Heart left ventricle (tissue), 13 donors: ENCODE measurements around the gene CBLB.

Source experiments
- POLR2A ChIP-seq, 2 donors: fragments of 450-650 bp; IDR thresholded peaks; one replicate each; pipeline ENCODE4 v1.6.1; 2017; ENCODE audit warnings: antibody characterized with exemption in 2 of 2, mild to moderate bottlenecking in 2 of 2, moderate library complexity in 2 of 2
- TF ChIP-seq, protein P1 (sequence below), 12 donors: fragments of 200-600 bp; sonication (generic) in 4 of 12; IDR thresholded peaks; one replicate each; pipeline versions ENCODE4 v1.5.0 to v1.8.0; 2018 to 2022; ENCODE audit warnings: antibody characterized with exemption in 12 of 12, mild to moderate bottlenecking in 5 of 12
- donor health status: ischemic (EF 13 %, LVEDD 7.1; RV severe dilation, severe dysfunction).
- donor health status: DM: no; HTN: yes; CAD: no.
- donor health status: DM: no; HTN: no; CAD: no.
- donor health status: ischemic (EF 25% LVEDD 6.9; RV normal size, moderate dysfunction).
- donor health status: ischemic (EF 25% LVEDD 5.7; RV mildly dilated, moderate dysfunction).
- donor health status: ischemic (EF 35%, LVEDD 5.7; RV mildly dilated, moderate dysfunction).
- donor health status: nonischemic (EF 11% LVEDD 7.7; RV severe dilation, severe dysfunction).
- donor health status: DM: yes; HTN: yes; CAD: no.
- donor health status: PGD.
- donor health status: ischemic (EF 29% LVEDD 5.4; RV normal size, mild dysfunction).
- donor health status: nonischemic (EF 23%, LVEDD 6.1; RV moderate dilation, normal function).

DNA sequence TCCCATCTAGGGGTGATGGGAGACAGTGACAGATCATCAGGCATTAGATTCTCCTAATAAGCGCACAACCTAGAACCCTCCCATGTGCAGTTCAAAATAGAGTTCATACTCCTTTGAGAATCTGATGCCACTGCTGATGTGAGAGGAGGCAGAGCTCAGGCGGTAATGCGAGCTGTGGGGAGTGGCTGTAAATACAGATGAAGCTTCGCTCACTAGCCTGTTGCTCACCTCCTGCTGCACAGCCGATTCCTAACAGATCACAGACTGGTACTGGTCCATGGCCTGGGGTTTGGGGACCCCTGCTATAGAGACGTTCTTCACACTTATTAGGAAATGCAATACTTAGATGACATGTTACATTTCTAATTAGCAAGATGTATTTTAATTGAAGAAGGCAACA, 154.4 kb downstream of the CBLB start:
- TF ChIP-seq, protein P1, sequence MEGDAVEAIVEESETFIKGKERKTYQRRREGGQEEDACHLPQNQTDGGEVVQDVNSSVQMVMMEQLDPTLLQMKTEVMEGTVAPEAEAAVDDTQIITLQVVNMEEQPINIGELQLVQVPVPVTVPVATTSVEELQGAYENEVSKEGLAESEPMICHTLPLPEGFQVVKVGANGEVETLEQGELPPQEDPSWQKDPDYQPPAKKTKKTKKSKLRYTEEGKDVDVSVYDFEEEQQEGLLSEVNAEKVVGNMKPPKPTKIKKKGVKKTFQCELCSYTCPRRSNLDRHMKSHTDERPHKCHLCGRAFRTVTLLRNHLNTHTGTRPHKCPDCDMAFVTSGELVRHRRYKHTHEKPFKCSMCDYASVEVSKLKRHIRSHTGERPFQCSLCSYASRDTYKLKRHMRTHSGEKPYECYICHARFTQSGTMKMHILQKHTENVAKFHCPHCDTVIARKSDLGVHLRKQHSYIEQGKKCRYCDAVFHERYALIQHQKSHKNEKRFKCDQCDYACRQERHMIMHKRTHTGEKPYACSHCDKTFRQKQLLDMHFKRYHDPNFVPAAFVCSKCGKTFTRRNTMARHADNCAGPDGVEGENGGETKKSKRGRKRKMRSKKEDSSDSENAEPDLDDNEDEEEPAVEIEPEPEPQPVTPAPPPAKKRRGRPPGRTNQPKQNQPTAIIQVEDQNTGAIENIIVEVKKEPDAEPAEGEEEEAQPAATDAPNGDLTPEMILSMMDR (IDR thresholded peaks at IDR 0.05), result no peak
- TF ChIP-seq POLR2A (IDR thresholded peaks at IDR 0.05), result no peak
